Natural killer cell (primary cell): ENCODE data around the gene SPSB2. TPM values are rescaled to one million over a fixed set of nuclear protein-coding genes. Genes with fewer than 3 reads are reported as not detected.

ENCODE experiments used
- ATAC-seq, 3 donors: fragments of 150-1000 bp in 2 of 3; fragments of 200-7000 bp in 1 of 3; cut with Tn5 transposase; 1 replicate in 1 of 3; 2 replicates in 2 of 3; pipeline ENCODE4 v1.10.0; 2021; ENCODE audit warnings: mild to moderate bottlenecking in 2 of 3, moderate library complexity in 2 of 3
- DNase-seq, 2 donors: peaks; one replicate each; pipeline versions ENCODE4 v3.0.0 to v3.0.0-alpha.2; 2013 to 2021; ENCODE audit warnings: mixed read lengths in 1 of 2
- H3K27ac ChIP-seq: one replicate; pipeline ENCODE4 v1.5.1; 2013; ENCODE audit warnings: mild to moderate bottlenecking, low read length
- H3K27me3 ChIP-seq: one replicate; pipeline ENCODE4 v1.6.1; 2013; ENCODE audit warnings: low read length; ENCODE audit not compliant: control insufficient read depth, insufficient read depth
- H3K36me3 ChIP-seq: one replicate; pipeline ENCODE4 v1.6.1; 2013; ENCODE audit warnings: low read length; ENCODE audit not compliant: control insufficient read depth, insufficient read depth
- H3K4me1 ChIP-seq: one replicate; pipeline ENCODE4 v1.6.1; 2013; ENCODE audit warnings: low read length; ENCODE audit not compliant: control insufficient read depth, insufficient read depth
- H3K4me3 ChIP-seq: one replicate; pipeline ENCODE4 v1.5.1; 2013; ENCODE audit warnings: low read length
- H3K9me3 ChIP-seq: one replicate; pipeline ENCODE4 v1.6.1; 2013; ENCODE audit warnings: low read length; ENCODE audit not compliant: control insufficient read depth, insufficient read depth
- H3K27ac Mint-ChIP-seq, 2 donors: one replicate each; pipeline ENCODE4 v1.8.0; 2022; ENCODE audit warnings: mild to moderate bottlenecking in 2 of 2, mixed read lengths in 2 of 2, moderate library complexity in 1 of 2
- H3K27me3 Mint-ChIP-seq, 2 donors: one replicate each; pipeline ENCODE4 v1.8.0; 2022; ENCODE audit warnings: low read depth in 2 of 2, mixed read lengths in 2 of 2
- H3K36me3 Mint-ChIP-seq: one replicate; pipeline ENCODE4 v1.8.0; 2022; ENCODE audit warnings: mixed read lengths
- H3K4me1 Mint-ChIP-seq, 2 donors: one replicate each; pipeline ENCODE4 v1.8.0; 2022; ENCODE audit warnings: mixed read lengths in 2 of 2
- H3K4me3 Mint-ChIP-seq: one replicate; pipeline ENCODE4 v1.8.0; 2022; ENCODE audit warnings: mild to moderate bottlenecking, moderate library complexity, mixed read lengths
- H3K9me3 Mint-ChIP-seq, 2 donors: one replicate each; pipeline ENCODE4 v1.8.0; 2022; ENCODE audit warnings: mixed read lengths in 2 of 2
- WGBS: methylation state at CpG from one replicate; pipeline ENCODE4 v1.1.7; 2013; ENCODE audit warnings: missing lambda C conversion rate; ENCODE audit not compliant: insufficient coverage; 5-methylcytosine and 5-hydroxymethylcytosine counted together
- intact Hi-C: fragments of 100-400 bp; cut with micrococcal nuclease; formaldehyde crosslinking; loops from one replicate; pipeline ENCODE4 v1.14.2; 2022
- total RNA-seq, 4 donors: library from RNA; stranded (reverse); fragments of 120-200 nt in 1 of 4; gene quantifications; one replicate each; pipeline versions ENCODE4 v1.2.3 to v1.2.4, GENCODE V29; 2013 to 2022
- TF ChIP-seq, protein P1 (sequence below): fragments of 200-600 bp; IDR thresholded peaks from one replicate; pipeline ENCODE4 v1.8.0; 2022; ENCODE audit warnings: antibody characterized with exemption

Gene SPSB2
- total RNA-seq, 3 donors from 2014 or later (not counting 1 experiment from before 2014, with no cell fraction given): 8.1 to 19.1 (median 8.4) TPM

GRCh38 chr12:6836851-6837250 is 36.3 kb downstream of the SPSB2 start:
- H3K36me3 ChIP-seq: no peaks in the 10 kb centered on the region
- H3K27me3 Mint-ChIP-seq: peaks cover under 1 to 4% of the 10 kb centered on the region in 2 donors

DNA sequence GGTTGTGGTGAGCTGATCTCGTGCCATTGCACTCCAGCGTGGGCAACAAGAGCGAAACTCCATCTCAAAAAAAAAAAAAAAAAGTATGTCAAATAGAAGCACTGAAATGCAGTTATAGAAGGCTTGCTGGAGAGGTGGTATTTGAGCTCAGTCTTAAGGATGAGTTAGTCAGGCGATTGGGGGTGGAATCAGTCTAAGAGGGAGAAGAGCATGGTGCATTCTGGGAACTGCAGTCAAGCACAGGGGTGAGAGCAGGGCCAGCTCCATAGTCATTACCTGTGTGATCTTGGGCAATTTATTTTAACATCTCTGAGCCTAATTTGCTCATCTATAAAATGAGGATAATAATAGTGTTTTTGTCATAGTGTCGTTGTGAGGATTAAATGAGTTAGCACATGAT is 38.2 kb downstream of the SPSB2 start:
- Histone ChIP-seq H3K27ac (no peak overlapping the region), H3K9me3 (no peaks in the 10 kb centered on the region), H3K27me3 (peaks cover under 1% of the 10 kb centered on the region), H3K36me3 (no peaks in the 10 kb centered on the region), H3K4me1 (peaks cover 5% of the 10 kb centered on the region), H3K4me3 (no peak overlapping the region)
- H3K9me3 Mint-ChIP-seq: no peaks in the 10 kb centered on the region
- 83% methylated on average over 5 of the region's 5 CpGs for whole genome bisulfite sequencing
- H3K4me1 Mint-ChIP-seq: no peaks in the 10 kb centered on the region
- intact Hi-C loops: no loop called here
- TF ChIP-seq, protein P1, sequence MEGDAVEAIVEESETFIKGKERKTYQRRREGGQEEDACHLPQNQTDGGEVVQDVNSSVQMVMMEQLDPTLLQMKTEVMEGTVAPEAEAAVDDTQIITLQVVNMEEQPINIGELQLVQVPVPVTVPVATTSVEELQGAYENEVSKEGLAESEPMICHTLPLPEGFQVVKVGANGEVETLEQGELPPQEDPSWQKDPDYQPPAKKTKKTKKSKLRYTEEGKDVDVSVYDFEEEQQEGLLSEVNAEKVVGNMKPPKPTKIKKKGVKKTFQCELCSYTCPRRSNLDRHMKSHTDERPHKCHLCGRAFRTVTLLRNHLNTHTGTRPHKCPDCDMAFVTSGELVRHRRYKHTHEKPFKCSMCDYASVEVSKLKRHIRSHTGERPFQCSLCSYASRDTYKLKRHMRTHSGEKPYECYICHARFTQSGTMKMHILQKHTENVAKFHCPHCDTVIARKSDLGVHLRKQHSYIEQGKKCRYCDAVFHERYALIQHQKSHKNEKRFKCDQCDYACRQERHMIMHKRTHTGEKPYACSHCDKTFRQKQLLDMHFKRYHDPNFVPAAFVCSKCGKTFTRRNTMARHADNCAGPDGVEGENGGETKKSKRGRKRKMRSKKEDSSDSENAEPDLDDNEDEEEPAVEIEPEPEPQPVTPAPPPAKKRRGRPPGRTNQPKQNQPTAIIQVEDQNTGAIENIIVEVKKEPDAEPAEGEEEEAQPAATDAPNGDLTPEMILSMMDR: no peak
- H3K36me3 Mint-ChIP-seq: no peaks in the 10 kb centered on the region
- no peak for ATAC-seq
- H3K4me3 Mint-ChIP-seq: no peak overlapping the region
- no peak for DNase-seq
- H3K27me3 Mint-ChIP-seq: peaks cover 18 to 22% of the 10 kb centered on the region in 2 donors
- H3K27ac Mint-ChIP-seq: no peak overlapping the region

More at GRCh38 chr12:6836851-6837250, 36.3 kb downstream of the SPSB2 start:
- Histone ChIP-seq H3K4me3 (no peak overlapping the region), H3K27me3 (no peaks in the 10 kb centered on the region), H3K9me3 (no peaks in the 10 kb centered on the region), H3K27ac (no peak overlapping the region), H3K4me1 (peaks cover 4% of the 10 kb centered on the region)
- Mint-ChIP-seq H3K36me3 (no peaks in the 10 kb centered on the region), H3K27ac (no peak overlapping the region), H3K9me3 (no peaks in the 10 kb centered on the region), H3K4me1 (no peaks in the 10 kb centered on the region), H3K4me3 (no peak overlapping the region)
- DNase-seq (no peak), ATAC-seq (no peak)
- TF ChIP-seq, protein P1: no peak
- intact Hi-C loops: no loop called here
- 86% methylated on average over 16 of the region's 16 CpGs for WGBS

DNA sequence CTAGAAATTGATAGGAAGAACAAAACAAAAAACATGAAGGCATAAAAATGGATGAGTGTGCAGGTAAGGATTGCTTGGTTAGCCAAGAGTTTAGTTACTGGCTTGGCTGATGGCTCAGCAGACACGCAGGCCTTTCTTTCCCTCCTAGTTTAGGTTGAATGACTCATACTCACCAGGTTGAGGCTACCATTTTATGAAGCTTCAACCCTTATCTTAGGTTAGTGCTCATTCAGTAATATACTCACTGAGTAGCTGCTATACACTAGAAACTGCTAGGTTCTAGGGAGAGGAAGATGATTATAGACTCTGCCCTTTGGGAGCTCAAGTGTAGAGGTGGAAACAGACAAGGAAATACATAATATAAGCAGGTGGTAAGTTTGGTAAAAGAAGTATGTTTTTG is 38.8 kb downstream of the SPSB2 start:
- peaks cover 11% of the 10 kb centered on the region for H3K4me1 ChIP-seq
- ATAC-seq (no peak), DNase-seq (no peak)
- TF ChIP-seq, protein P1: no peak
- intact Hi-C loops: no loop called here
- peaks cover 7% of the 10 kb centered on the region for H3K27me3 ChIP-seq
- no peaks in the 10 kb centered on the region for H3K9me3 ChIP-seq
- no peaks in the 10 kb centered on the region for H3K36me3 Mint-ChIP-seq
- H3K4me1 Mint-ChIP-seq: peaks cover 4% of the 10 kb centered on the region in 2 donors
- WGBS: 100% methylated on average over 1 of the region's 1 CpG
- H3K27ac Mint-ChIP-seq: no peak overlapping the region
- H3K36me3 ChIP-seq: no peaks in the 10 kb centered on the region
- no peak overlapping the region for H3K4me3 Mint-ChIP-seq
- no peaks in the 10 kb centered on the region for H3K9me3 Mint-ChIP-seq
- H3K27me3 Mint-ChIP-seq: peaks cover 21 to 22% of the 10 kb centered on the region in 2 donors
- H3K27ac ChIP-seq: no peak overlapping the region
- no peak overlapping the region for H3K4me3 ChIP-seq

- no peak overlapping the region for H3K27ac Mint-ChIP-seq
- Histone ChIP-seq H3K4me3 (no peak overlapping the region), H3K9me3 (no peaks in the 10 kb centered on the region), H3K27ac (no peak overlapping the region), H3K36me3 (no peaks in the 10 kb centered on the region), H3K27me3 (peaks cover 12% of the 10 kb centered on the region), H3K4me1 (peaks cover 17% of the 10 kb centered on the region)
- H3K4me1 Mint-ChIP-seq: peaks cover 9 to 11% of the 10 kb centered on the region in 2 donors
- intact Hi-C loops: no loop called here
- TF ChIP-seq, protein P1: no peak
- no peaks in the 10 kb centered on the region for H3K36me3 Mint-ChIP-seq
- no peak for ATAC-seq
- DNase-seq: no peak
- WGBS: 91% methylated on average over 6 of the region's 6 CpGs
- H3K9me3 Mint-ChIP-seq: no peaks in the 10 kb centered on the region
- H3K27me3 Mint-ChIP-seq: peaks cover 22 to 26% of the 10 kb centered on the region in 2 donors
- H3K4me3 Mint-ChIP-seq: no peak overlapping the region
Measured at GRCh38 chr12:6833189-6833890, 39.8 kb downstream of the SPSB2 start.
